Measurements from ENCODE around the gene PHYH.

PHYH gene

DNA sequence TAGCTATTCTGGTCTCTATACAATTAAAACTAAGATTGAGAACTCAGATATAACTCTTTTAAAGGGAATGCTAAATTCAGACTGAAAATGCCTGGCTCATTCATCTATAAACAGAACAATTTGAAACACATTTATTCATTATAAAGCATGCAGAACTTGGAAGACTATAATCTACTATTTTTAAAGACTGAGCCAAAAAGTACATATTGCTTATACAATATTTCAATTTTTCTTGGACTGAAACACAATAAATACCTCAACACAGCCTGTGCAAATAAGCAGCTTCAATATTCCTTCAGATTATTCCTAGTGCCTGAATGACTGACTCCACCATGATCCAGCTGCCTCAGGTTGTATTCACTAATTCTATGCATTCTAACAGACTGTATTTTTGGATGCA lies 15.5 kb upstream of the PHYH start:
- Histone ChIP-seq H3K9ac (ENCODE audit: low read length) (no peak overlapping the region), H3K4me2 (ENCODE audit: low read depth, low read length, poor library complexity, severe bottlenecking) (no peak overlapping the region), H3K4me3 (ENCODE audit: insufficient read depth, low read length, poor library complexity, severe bottlenecking) (no peak overlapping the region), H3K9me3 (ENCODE audit: insufficient read depth, low read length) (no peaks in the 10 kb centered on the region), H3K27me3 (ENCODE audit: low read length) (no peaks in the 10 kb centered on the region), H3K27ac (ENCODE audit: low read depth, low read length) (no peak overlapping the region), H3K79me2 (ENCODE audit: insufficient read depth, low read length) (no peaks in the 10 kb centered on the region), H3K9me2 (replicated peaks; ENCODE audit: insufficient read depth, low read length) (no peaks in the 10 kb centered on the region), H3F3A (ENCODE audit: insufficient read depth) (no peaks in the 10 kb centered on the region), H4K20me1 (ENCODE audit: low read depth, low read length) (no peaks in the 10 kb centered on the region), H2AFZ (ENCODE audit: low read depth, low read length, severe bottlenecking) (no peak overlapping the region), H3K36me3 (ENCODE audit: low read length) (no peaks in the 10 kb centered on the region)
- no peak for TF ChIP-seq EZH2phosphoT487 (conservative IDR thresholded peaks at IDR 0.05; ENCODE audit: low read length)
- TF ChIP-seq, protein P1, sequence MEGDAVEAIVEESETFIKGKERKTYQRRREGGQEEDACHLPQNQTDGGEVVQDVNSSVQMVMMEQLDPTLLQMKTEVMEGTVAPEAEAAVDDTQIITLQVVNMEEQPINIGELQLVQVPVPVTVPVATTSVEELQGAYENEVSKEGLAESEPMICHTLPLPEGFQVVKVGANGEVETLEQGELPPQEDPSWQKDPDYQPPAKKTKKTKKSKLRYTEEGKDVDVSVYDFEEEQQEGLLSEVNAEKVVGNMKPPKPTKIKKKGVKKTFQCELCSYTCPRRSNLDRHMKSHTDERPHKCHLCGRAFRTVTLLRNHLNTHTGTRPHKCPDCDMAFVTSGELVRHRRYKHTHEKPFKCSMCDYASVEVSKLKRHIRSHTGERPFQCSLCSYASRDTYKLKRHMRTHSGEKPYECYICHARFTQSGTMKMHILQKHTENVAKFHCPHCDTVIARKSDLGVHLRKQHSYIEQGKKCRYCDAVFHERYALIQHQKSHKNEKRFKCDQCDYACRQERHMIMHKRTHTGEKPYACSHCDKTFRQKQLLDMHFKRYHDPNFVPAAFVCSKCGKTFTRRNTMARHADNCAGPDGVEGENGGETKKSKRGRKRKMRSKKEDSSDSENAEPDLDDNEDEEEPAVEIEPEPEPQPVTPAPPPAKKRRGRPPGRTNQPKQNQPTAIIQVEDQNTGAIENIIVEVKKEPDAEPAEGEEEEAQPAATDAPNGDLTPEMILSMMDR (IDR thresholded peaks at IDR 0.05; ENCODE audit: insufficient read depth, low read length, poor library complexity, severe bottlenecking): no peak

GRCh38 chr10:13311177-13311575 lies 11.3 kb upstream of the PHYH start:
- no peaks in the 10 kb centered on the region for H3K79me2 ChIP-seq (ENCODE audit: insufficient read depth, low read length)
- H2AFZ ChIP-seq (ENCODE audit: low read depth, low read length, severe bottlenecking): no peak overlapping the region
- H3K4me3 ChIP-seq (ENCODE audit: insufficient read depth, low read length, poor library complexity, severe bottlenecking): no peak overlapping the region
- H3K9ac ChIP-seq (ENCODE audit: low read length): no peak overlapping the region
- H3K9me3 ChIP-seq (ENCODE audit: insufficient read depth, low read length): no peaks in the 10 kb centered on the region
- H3K27ac ChIP-seq (ENCODE audit: low read depth, low read length): no peak overlapping the region
- no peaks in the 10 kb centered on the region for H3K27me3 ChIP-seq (ENCODE audit: low read length)
- no peak overlapping the region for H3K4me2 ChIP-seq (ENCODE audit: low read depth, low read length, poor library complexity, severe bottlenecking)
- no peaks in the 10 kb centered on the region for H4K20me1 ChIP-seq (ENCODE audit: low read depth, low read length)
- TF ChIP-seq, protein P1 (IDR thresholded peaks at IDR 0.05; ENCODE audit: insufficient read depth, low read length, poor library complexity, severe bottlenecking): no peak
- no peak for TF ChIP-seq EZH2phosphoT487 (conservative IDR thresholded peaks at IDR 0.05; ENCODE audit: low read length)
- no peaks in the 10 kb centered on the region for H3F3A ChIP-seq (ENCODE audit: insufficient read depth)
- H3K36me3 ChIP-seq (ENCODE audit: low read length): no peaks in the 10 kb centered on the region
- no peaks in the 10 kb centered on the region for H3K9me2 ChIP-seq (replicated peaks; ENCODE audit: insufficient read depth, low read length)

- Histone ChIP-seq H3K4me3 (ENCODE audit: insufficient read depth, low read length, poor library complexity, severe bottlenecking) (no peak overlapping the region), H3K27ac (ENCODE audit: low read depth, low read length) (no peak overlapping the region), H3F3A (ENCODE audit: insufficient read depth) (no peaks in the 10 kb centered on the region), H3K27me3 (ENCODE audit: low read length) (no peaks in the 10 kb centered on the region), H3K4me2 (ENCODE audit: low read depth, low read length, poor library complexity, severe bottlenecking) (no peak overlapping the region), H2AFZ (ENCODE audit: low read depth, low read length, severe bottlenecking) (no peak overlapping the region), H3K36me3 (ENCODE audit: low read length) (no peaks in the 10 kb centered on the region), H3K9ac (ENCODE audit: low read length) (no peak overlapping the region), H3K9me3 (ENCODE audit: insufficient read depth, low read length) (no peaks in the 10 kb centered on the region), H3K79me2 (ENCODE audit: insufficient read depth, low read length) (no peaks in the 10 kb centered on the region), H3K9me2 (replicated peaks; ENCODE audit: insufficient read depth, low read length) (no peaks in the 10 kb centered on the region), H4K20me1 (ENCODE audit: low read depth, low read length) (no peaks in the 10 kb centered on the region)
- TF ChIP-seq EZH2phosphoT487 (conservative IDR thresholded peaks at IDR 0.05; ENCODE audit: low read length): no peak
- TF ChIP-seq, protein P1 (IDR thresholded peaks at IDR 0.05; ENCODE audit: insufficient read depth, low read length, poor library complexity, severe bottlenecking): no peak
These were observed 10.8 kb upstream of the PHYH start for GRCh38 chr10:13310518-13311176.
